Measurements from ENCODE around the gene TRIM4. TPM values are rescaled to one million over a fixed set of nuclear protein-coding genes. Genes with fewer than 3 reads are reported as not detected.
"Not testable (repeated sequence)": the region's sequence is repeated elsewhere in the genome, so short reads cannot be mapped to it uniquely, and the experiment has no call there.

The TRIM4 gene
- total RNA-seq, 1 donor from 2014 or later, result 5.8 TPM

DNA sequence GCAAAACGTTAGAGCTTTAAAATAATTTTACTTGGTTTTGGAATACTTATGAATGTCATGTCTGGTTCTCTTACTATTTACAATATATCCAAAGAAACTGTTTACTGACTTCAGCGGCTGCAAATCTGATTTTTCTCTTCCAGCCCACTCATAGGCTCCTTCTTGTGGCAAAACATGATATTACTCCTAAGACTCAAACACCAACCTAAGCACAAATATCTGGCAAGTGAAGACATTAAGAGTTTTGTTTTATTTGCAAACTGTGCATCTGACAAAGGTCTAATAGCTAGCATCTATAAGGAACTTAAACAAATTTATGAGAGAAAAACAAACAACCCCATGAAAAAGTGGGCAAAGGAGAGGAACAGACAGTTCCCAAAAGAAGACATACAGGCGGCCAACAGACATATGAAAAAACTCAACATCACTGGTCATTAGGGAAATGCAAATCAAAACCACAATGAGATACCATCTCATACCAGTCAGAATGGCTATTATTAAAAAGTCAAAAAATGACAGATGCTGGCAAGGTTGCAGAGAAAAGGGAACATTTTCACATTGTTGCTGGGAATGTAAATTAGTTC is 30.4 kb upstream of the TRIM4 start:
- no peak for DNase-seq (ENCODE audit: low spot score)
- H3K9me3 Mint-ChIP-seq (ENCODE audit: unreplicated experiment), result peaks cover 11% of the 10 kb centered on the region
- H3K27me3 Mint-ChIP-seq (ENCODE audit: unreplicated experiment), result no peaks in the 10 kb centered on the region
- no peak overlapping the region for H3K4me3 Mint-ChIP-seq (ENCODE audit: unreplicated experiment)
- H3K27ac Mint-ChIP-seq (ENCODE audit: unreplicated experiment), result no peak overlapping the region
- peaks cover 5% of the 10 kb centered on the region for H3K36me3 Mint-ChIP-seq (ENCODE audit: low read depth, unreplicated experiment)
- H3K4me1 Mint-ChIP-seq (ENCODE audit: unreplicated experiment), result no peaks in the 10 kb centered on the region
- TF ChIP-seq, protein P1, sequence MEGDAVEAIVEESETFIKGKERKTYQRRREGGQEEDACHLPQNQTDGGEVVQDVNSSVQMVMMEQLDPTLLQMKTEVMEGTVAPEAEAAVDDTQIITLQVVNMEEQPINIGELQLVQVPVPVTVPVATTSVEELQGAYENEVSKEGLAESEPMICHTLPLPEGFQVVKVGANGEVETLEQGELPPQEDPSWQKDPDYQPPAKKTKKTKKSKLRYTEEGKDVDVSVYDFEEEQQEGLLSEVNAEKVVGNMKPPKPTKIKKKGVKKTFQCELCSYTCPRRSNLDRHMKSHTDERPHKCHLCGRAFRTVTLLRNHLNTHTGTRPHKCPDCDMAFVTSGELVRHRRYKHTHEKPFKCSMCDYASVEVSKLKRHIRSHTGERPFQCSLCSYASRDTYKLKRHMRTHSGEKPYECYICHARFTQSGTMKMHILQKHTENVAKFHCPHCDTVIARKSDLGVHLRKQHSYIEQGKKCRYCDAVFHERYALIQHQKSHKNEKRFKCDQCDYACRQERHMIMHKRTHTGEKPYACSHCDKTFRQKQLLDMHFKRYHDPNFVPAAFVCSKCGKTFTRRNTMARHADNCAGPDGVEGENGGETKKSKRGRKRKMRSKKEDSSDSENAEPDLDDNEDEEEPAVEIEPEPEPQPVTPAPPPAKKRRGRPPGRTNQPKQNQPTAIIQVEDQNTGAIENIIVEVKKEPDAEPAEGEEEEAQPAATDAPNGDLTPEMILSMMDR (IDR thresholded peaks at IDR 0.05; ENCODE audit: unreplicated experiment), result peak; percentile 18

DNA sequence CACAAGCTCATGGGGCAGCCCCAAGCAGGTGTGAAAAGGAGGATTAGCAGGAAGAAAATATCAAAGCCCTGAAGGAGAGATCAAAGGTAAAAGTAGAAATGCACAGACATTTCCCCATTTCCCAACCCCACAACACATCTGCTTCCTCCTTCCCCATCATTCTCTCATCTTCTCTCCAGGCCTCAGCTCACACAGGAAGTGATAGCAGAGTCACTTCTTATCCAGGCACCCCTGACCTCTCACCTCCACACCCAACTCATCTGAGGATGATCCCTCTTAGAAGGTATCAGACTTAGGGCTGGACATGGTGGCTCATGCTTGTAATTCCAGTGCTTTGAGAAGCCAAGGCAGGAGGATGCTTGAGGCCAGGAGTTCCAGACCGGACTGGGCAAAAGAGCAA is 28.3 kb upstream of the TRIM4 start:
- Mint-ChIP-seq H3K36me3 (ENCODE audit: low read depth, unreplicated experiment) (peaks cover 5% of the 10 kb centered on the region), H3K4me3 (ENCODE audit: unreplicated experiment) (no peak overlapping the region), H3K9me3 (ENCODE audit: unreplicated experiment) (peaks cover 11% of the 10 kb centered on the region), H3K4me1 (ENCODE audit: unreplicated experiment) (no peaks in the 10 kb centered on the region), H3K27me3 (ENCODE audit: unreplicated experiment) (no peaks in the 10 kb centered on the region), H3K27ac (ENCODE audit: unreplicated experiment) (no peak overlapping the region)
- TF ChIP-seq, protein P1 (IDR thresholded peaks at IDR 0.05; ENCODE audit: unreplicated experiment), result no peak
- DNase-seq (ENCODE audit: low spot score), result no peak

DNA sequence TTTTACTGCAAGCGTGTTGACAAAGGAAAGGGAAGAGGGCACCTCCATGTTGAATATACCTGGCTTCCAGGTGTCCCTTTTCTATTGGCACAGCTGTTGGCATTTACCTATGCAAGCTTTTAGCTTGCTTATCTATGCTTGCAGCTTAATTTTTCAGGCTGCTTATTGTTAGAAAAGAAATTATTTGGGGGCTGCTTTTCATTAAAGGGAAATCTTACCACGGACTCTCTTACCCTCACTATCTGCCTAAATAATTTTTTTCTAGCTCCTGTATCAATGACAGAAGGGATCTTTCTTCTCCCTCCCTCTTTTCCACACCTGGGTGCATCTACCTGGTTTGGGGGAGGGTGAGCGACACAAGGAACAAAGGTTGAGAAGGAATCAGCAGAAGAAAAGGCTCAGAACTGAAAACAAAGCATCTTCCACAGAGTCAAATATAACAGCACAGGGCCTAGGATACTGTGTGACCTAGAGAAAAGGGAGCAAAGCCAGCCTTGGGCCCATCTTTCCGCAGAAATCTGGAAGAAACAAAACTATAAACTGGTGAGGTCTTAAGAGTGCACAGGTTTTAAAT is 25.3 kb upstream of the TRIM4 start:
- Mint-ChIP-seq H3K36me3 (ENCODE audit: low read depth, unreplicated experiment) (peaks cover 2% of the 10 kb centered on the region), H3K27me3 (ENCODE audit: unreplicated experiment) (no peaks in the 10 kb centered on the region), H3K4me1 (ENCODE audit: unreplicated experiment) (no peaks in the 10 kb centered on the region), H3K27ac (ENCODE audit: unreplicated experiment) (no peak overlapping the region), H3K9me3 (ENCODE audit: unreplicated experiment) (peaks cover 4% of the 10 kb centered on the region), H3K4me3 (ENCODE audit: unreplicated experiment) (no peak overlapping the region)
- DNase-seq (ENCODE audit: low spot score), result no peak
- TF ChIP-seq, protein P1 (IDR thresholded peaks at IDR 0.05; ENCODE audit: unreplicated experiment), result no peak

DNA sequence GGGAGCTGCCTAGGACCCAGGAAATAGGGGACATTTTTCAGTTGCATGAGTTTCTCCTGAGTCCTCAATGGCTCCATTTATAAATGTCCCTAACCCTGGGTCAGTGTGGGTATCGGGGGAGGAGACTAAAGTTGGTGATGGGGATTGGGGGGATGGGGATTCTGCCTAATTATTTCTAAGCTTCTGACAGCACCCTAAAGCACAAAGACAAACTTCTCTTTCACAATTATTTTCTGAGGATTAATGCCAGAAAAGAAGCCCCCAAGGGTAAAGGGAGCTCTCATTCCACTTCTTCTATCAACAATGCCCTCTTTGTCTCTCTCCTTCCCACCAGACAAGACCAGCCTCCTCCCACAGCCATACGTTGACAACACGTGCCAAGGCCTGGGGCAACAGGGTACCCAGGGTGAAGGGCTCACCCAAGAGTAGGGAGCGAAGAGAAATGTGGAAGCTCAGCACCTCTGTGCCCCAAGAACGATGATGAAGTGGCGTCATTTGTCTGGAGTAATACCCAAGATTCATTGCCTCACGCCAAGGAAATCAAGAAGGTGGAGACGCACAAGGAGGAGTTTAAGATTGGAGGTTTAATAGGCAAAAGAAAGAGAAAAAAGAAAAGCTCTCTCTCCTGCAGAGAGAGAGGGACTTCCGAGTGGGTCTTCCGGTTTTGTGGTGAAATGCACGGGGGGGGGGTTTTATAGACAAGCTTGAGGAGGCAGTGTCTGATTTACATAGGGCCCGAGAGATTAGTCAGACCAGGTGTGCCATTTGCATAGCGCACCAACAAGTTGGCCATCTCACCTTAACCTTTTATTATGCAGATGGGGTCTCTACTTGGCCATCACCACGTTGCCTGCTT is 24.5 kb upstream of the TRIM4 start:
- Mint-ChIP-seq H3K4me3 (ENCODE audit: unreplicated experiment) (no peak overlapping the region), H3K4me1 (ENCODE audit: unreplicated experiment) (no peaks in the 10 kb centered on the region), H3K36me3 (ENCODE audit: low read depth, unreplicated experiment) (no peaks in the 10 kb centered on the region), H3K27me3 (ENCODE audit: unreplicated experiment) (no peaks in the 10 kb centered on the region), H3K9me3 (ENCODE audit: unreplicated experiment) (peaks cover 4% of the 10 kb centered on the region), H3K27ac (ENCODE audit: unreplicated experiment) (no peak overlapping the region)
- no peak for DNase-seq (ENCODE audit: low spot score)
- TF ChIP-seq, protein P1 (IDR thresholded peaks at IDR 0.05; ENCODE audit: unreplicated experiment), result no peak

DNA sequence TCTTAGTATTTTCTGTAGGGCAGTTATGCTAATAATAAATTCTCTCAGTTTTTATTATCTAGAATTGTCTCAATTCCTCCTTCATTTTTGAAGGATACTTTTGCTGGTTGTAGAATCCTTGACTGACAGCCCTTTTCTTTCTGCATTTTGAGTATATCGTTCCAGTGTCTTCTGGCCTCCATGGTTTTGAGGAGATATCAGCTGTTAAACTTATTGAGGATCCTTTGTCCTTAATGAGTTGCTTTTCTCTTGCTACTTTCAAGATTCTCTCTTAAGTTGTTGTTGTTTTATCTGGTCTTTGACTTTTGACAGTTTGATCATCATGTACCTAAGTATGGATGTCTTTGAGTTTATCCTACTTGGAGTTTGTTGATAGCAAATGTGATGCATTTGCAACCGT is 19.0 kb upstream of the TRIM4 start:
- H3K27me3 Mint-ChIP-seq (ENCODE audit: unreplicated experiment), result no peaks in the 10 kb centered on the region
- H3K9me3 Mint-ChIP-seq (ENCODE audit: unreplicated experiment), result peaks cover 4% of the 10 kb centered on the region
- no peaks in the 10 kb centered on the region for H3K4me1 Mint-ChIP-seq (ENCODE audit: unreplicated experiment)
- H3K36me3 Mint-ChIP-seq (ENCODE audit: low read depth, unreplicated experiment), result no peaks in the 10 kb centered on the region
- H3K27ac Mint-ChIP-seq (ENCODE audit: unreplicated experiment), result no peak overlapping the region
- DNase-seq (ENCODE audit: low spot score), result no peak
- TF ChIP-seq, protein P1 (IDR thresholded peaks at IDR 0.05; ENCODE audit: unreplicated experiment), result no peak
- H3K4me3 Mint-ChIP-seq (ENCODE audit: unreplicated experiment), result no peak overlapping the region

DNA sequence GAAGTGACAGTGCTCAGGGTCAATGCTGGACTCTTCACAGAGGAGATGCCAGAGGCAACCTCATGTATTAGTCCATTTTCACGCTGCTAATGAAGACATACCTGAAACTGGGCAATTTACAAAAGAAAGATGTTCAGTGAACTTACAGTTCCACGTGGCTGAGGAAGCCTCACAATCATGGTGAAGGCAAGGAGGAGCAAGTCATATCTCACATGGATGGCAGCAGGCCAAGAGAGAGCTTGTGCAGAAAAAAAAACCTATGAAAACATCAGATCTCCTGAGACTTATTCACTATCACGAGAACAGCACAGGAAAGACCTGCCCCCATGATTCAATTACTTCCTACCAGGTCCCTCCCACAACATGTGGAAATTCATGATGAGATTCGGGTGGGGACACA is 15.7 kb upstream of the TRIM4 start:
- not testable (repeated sequence) for H3K36me3 Mint-ChIP-seq (ENCODE audit: low read depth, unreplicated experiment); H3K27ac Mint-ChIP-seq (ENCODE audit: unreplicated experiment)

More for the DNA sequence above, 15.7 kb upstream of the TRIM4 start:
- not testable (repeated sequence) for H3K4me1 Mint-ChIP-seq (ENCODE audit: unreplicated experiment); H3K27me3 Mint-ChIP-seq (ENCODE audit: unreplicated experiment); H3K9me3 Mint-ChIP-seq (ENCODE audit: unreplicated experiment); DNase-seq (ENCODE audit: low spot score); H3K4me3 Mint-ChIP-seq (ENCODE audit: unreplicated experiment)

Measured in endothelial cell (in vitro differentiated cells).